OCI-LY1 (cell line): ENCODE data around the gene PHKB.

Source experiments
- EZH2 ChIP-seq: fragments of 200-600 bp; sonication (generic), shearing (Covaris generic); IDR thresholded peaks from 2 replicates; pipeline ENCODE4 v1.8.0; 2017; ENCODE audit warnings: borderline replicate concordance, mixed run types, mild to moderate bottlenecking, antibody characterized with exemption, low read length, moderate library complexity, mixed read lengths
- TF ChIP-seq, protein P1 (sequence below): fragments of 200-600 bp; sonication (generic), shearing (Covaris generic); IDR thresholded peaks from 2 replicates; pipeline ENCODE4 v1.5.1; 2017; ENCODE audit warnings: mild to moderate bottlenecking, antibody characterized with exemption, low read length, moderate library complexity, mixed read lengths

DNA sequence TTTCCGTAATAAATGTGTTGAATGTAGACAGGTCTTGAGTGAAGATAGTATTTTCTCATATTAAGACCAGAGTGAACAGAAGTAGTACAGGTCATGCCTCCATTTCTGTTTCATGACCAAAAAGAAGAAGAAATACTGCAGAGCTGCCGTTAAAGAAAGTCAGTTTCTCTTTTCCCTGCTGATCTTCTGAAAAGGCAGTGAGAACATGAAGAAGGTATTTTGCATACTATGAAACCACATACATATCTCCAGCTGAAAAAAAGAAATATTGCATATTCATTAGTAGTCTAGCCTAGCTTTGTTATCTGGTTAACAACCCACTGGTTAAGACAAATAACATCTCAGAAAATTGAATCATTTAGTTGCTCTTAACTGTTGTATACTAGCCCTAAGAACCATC, 138.4 kb downstream of the PHKB start:
- TF ChIP-seq, protein P1, sequence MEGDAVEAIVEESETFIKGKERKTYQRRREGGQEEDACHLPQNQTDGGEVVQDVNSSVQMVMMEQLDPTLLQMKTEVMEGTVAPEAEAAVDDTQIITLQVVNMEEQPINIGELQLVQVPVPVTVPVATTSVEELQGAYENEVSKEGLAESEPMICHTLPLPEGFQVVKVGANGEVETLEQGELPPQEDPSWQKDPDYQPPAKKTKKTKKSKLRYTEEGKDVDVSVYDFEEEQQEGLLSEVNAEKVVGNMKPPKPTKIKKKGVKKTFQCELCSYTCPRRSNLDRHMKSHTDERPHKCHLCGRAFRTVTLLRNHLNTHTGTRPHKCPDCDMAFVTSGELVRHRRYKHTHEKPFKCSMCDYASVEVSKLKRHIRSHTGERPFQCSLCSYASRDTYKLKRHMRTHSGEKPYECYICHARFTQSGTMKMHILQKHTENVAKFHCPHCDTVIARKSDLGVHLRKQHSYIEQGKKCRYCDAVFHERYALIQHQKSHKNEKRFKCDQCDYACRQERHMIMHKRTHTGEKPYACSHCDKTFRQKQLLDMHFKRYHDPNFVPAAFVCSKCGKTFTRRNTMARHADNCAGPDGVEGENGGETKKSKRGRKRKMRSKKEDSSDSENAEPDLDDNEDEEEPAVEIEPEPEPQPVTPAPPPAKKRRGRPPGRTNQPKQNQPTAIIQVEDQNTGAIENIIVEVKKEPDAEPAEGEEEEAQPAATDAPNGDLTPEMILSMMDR: no peak
- TF ChIP-seq EZH2: no peak
